Upper lobe of right lung (tissue), 1 donor: ENCODE measurements around the gene MIER1. TPM values are rescaled to one million over a fixed set of nuclear protein-coding genes. Genes with fewer than 3 reads are reported as not detected.

ENCODE experiments used
- ATAC-seq: fragments of 200-7000 bp; cut with Tn5 transposase; one replicate; pipeline ENCODE4 v1.9.1; 2020; ENCODE audit warnings: mild to moderate bottlenecking, moderate library complexity
- DNase-seq: peaks from one replicate; pipeline ENCODE4 v3.0.0-alpha.2; 2020
- H3K27ac ChIP-seq: fragments of 200-600 bp; one replicate; pipeline ENCODE4 v1.8.0; 2022
- H3K27me3 ChIP-seq: fragments of 200-600 bp; one replicate; pipeline ENCODE4 v1.8.0; 2022; ENCODE audit warnings: mild to moderate bottlenecking
- H3K36me3 ChIP-seq: fragments of 200-600 bp; one replicate; pipeline ENCODE4 v1.8.0; 2022
- H3K4me1 ChIP-seq: fragments of 200-600 bp; one replicate; pipeline ENCODE4 v1.8.0; 2022
- H3K4me3 ChIP-seq: fragments of 200-600 bp; one replicate; pipeline ENCODE4 v1.8.0; 2022; ENCODE audit warnings: mild to moderate bottlenecking
- H3K9me3 ChIP-seq: fragments of 200-600 bp; one replicate; pipeline ENCODE4 v1.8.0; 2022
- intact Hi-C: fragments of 100-400 bp; cut with DNase I; formaldehyde crosslinking; loops from one replicate; pipeline ENCODE4 v1.11.0; 2022
- total RNA-seq: library from RNA; stranded (reverse); fragmentation: NEBNext Ultra II Directional; extraction: Animal tissue kit (Norgen Biotek cat#: 25700); gene quantifications from one replicate; pipeline ENCODE4 v1.2.1, GENCODE V29; 2021
- TF ChIP-seq, protein P1 (sequence below): fragments of 200-600 bp; IDR thresholded peaks from one replicate; pipeline ENCODE4 v1.8.0; 2022; ENCODE audit warnings: antibody characterized with exemption
- donor health status: DM: no; HTN: yes; CAD: no; lungs with severe emphysema.

MIER1 gene
- total RNA-seq, 1 donor from 2014 or later = 43.8 TPM

DNA sequence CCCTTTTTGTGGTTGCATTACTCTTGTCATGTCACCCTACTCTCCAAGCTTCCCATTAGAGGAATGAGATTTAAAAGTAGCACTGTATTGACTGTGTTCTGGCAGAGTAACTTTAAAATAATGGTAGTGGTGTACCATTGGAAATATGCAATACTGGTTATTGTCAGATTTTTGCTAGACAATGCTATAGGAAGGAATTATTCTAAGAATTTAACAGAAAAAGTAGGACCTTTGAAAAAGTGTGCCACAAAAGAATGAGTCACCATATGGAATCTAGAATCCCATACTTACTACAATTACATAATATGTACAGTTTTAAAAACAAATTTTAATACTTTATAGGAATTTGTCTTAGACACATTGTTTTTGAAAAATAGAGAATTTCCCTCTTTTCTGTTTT, 13.8 kb downstream of the MIER1 start:
- Histone ChIP-seq H3K27me3 (no peaks in the 10 kb centered on the region), H3K4me1 (peaks cover 28% of the 10 kb centered on the region), H3K4me3 (no peak overlapping the region), H3K27ac (no peak overlapping the region), H3K9me3 (no peaks in the 10 kb centered on the region), H3K36me3 (peaks cover 8% of the 10 kb centered on the region)
- ATAC-seq (no peak), DNase-seq (no peak)
- intact Hi-C loops = no loop called here
- TF ChIP-seq, protein P1, sequence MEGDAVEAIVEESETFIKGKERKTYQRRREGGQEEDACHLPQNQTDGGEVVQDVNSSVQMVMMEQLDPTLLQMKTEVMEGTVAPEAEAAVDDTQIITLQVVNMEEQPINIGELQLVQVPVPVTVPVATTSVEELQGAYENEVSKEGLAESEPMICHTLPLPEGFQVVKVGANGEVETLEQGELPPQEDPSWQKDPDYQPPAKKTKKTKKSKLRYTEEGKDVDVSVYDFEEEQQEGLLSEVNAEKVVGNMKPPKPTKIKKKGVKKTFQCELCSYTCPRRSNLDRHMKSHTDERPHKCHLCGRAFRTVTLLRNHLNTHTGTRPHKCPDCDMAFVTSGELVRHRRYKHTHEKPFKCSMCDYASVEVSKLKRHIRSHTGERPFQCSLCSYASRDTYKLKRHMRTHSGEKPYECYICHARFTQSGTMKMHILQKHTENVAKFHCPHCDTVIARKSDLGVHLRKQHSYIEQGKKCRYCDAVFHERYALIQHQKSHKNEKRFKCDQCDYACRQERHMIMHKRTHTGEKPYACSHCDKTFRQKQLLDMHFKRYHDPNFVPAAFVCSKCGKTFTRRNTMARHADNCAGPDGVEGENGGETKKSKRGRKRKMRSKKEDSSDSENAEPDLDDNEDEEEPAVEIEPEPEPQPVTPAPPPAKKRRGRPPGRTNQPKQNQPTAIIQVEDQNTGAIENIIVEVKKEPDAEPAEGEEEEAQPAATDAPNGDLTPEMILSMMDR = no peak

DNA sequence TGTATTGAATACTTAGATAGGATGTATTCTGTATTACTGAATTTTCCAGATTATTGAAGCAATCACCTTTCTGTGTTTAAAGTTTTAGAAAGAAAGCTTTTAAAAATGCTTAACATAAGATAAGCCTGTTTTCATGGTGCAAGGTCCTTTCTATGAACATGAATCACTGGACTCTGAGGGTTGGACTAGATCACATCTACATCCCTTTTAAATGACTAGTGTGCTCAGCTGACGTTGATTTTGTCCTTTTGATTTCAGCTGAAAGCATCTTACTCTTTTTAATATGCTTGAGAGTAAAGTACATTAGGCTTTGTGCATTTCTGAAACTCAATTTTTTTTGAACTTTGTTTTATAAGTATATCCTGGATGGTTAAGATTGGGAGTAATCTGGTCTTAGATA, 16.2 kb downstream of the MIER1 start:
- peaks cover 13% of the 10 kb centered on the region for H3K36me3 ChIP-seq
- H3K9me3 ChIP-seq = no peaks in the 10 kb centered on the region
- intact Hi-C loops = no loop called here
- no peak overlapping the region for H3K4me3 ChIP-seq
- DNase-seq (no peak), ATAC-seq (no peak)
- TF ChIP-seq, protein P1 = no peak
- H3K4me1 ChIP-seq = peaks cover 15% of the 10 kb centered on the region
- H3K27ac ChIP-seq = no peak overlapping the region
- no peaks in the 10 kb centered on the region for H3K27me3 ChIP-seq

DNA sequence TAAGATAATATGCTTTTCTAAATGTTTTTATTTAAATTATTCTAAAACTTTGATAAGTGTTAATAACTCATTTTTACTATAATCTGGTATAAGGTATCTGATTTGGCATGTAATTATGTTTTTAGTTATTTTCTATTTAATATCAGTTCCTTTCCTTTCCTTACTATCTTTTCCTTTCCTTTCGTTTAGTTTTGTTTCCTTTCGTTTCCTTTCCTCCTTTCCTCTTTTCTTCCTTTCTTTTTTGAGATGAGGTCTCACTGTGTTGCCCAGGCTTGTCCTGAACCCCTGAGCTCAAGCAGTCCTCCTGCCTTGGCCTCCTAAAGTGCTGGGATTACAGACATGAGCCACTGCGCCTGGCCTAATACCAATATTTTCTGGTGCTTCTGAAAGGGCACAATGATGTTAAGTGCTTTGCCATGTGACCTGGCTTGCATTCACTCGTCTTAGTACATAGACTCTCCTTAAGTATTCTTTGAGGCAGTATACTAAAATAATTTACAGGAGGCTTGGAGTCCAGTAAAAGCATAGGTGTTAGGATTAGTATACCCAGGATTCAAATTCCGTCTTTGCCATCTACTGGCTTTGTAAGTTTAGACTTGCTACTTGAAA, 18.7 kb downstream of the MIER1 start:
- H3K4me1 ChIP-seq = peaks cover 12% of the 10 kb centered on the region
- no peak overlapping the region for H3K27ac ChIP-seq

DNA sequence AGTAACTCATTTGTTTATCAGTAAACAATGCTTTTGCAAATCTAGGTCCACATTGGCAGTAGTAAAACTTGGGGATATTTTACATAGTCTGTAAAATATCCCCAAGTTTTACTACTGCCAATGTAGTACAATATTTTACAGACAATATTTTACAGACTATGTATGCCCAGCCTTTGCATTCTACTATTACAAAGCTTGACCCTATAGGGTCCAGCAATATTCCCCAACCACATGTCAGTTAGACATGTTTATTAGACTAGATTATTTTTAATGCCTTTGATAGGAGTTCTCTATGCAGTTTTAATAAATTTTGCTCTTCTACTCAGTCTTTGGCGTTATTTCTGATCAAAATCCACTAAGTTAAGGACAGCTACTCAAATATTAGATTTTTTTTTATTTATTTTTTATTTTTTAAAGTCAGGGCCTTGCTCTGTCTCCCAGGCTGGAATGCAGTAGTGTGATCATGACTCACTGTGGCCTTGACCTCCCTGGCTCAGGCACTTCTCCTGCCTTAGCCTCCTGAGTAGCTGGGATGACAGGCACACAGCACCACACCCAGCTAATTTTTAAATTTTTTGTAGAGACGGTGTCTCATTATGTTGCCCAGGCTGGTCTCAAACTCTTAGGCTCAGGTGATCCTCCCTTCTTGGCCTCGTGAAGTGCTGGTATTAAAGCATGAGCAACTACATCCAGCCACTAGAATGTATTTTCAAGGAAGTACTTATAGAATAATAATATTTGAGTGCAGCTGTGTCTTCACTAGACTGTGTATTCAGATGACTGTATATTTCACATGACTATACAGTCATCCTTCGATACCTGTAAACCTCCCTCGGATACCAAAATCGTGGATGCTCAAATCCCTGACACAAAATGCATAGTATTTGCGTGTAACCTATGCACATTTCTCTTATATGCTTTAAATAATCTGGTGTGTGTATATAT, 19.8 kb downstream of the MIER1 start:
- DNase-seq (no peak), ATAC-seq (peak; percentile 67)
- Histone ChIP-seq H3K27ac (peak overlapping the region; percentile 33), H3K4me3 (no peak overlapping the region), H3K4me1 (peaks cover 7% of the 10 kb centered on the region), H3K9me3 (no peaks in the 10 kb centered on the region), H3K36me3 (peaks cover 49% of the 10 kb centered on the region), H3K27me3 (no peaks in the 10 kb centered on the region)
- intact Hi-C loops = no loop called here
- TF ChIP-seq, protein P1 = no peak

More for the DNA sequence above, 18.7 kb downstream of the MIER1 start:
- DNase-seq (no peak), ATAC-seq (no peak)
- intact Hi-C loops = no loop called here
- H3K4me3 ChIP-seq = no peak overlapping the region
- no peaks in the 10 kb centered on the region for H3K9me3 ChIP-seq
- peaks cover 37% of the 10 kb centered on the region for H3K36me3 ChIP-seq
- no peaks in the 10 kb centered on the region for H3K27me3 ChIP-seq
- TF ChIP-seq, protein P1 = no peak

DNA sequence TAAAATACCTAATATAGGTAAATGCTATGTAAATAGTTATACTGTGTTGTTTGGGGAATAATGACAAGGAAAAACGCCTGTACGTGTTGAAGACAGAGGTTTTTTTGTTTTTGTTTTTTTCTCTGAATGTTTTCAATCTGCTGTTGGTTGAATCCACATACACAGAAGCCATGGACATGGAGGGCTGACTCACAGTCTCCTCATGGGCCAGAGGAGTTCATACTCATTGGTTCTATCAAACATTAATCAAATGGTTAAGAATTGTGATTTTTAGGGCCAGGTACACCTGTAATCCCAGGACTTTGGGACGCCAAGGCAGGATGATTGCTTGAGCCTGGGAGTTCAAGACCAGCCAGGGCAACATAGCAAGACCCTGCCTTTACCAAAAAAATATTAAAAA, 20.5 kb downstream of the MIER1 start:
- H3K4me3 ChIP-seq = no peak overlapping the region
- no peaks in the 10 kb centered on the region for H3K27me3 ChIP-seq
- intact Hi-C loops = no loop called here
- peaks cover 7% of the 10 kb centered on the region for H3K4me1 ChIP-seq
- TF ChIP-seq, protein P1 = no peak
- no peak overlapping the region for H3K27ac ChIP-seq
- no peak for DNase-seq
- no peak for ATAC-seq
- peaks cover 54% of the 10 kb centered on the region for H3K36me3 ChIP-seq
- no peaks in the 10 kb centered on the region for H3K9me3 ChIP-seq
